ENCODE results near the gene SUCO. TPM values are rescaled to one million over a fixed set of nuclear protein-coding genes. Genes with fewer than 3 reads are reported as not detected.
A peak's percentile ranks its signal among the peaks of the same experiment; 100 is the strongest.
"Not testable (repeated sequence)": the region's sequence is repeated elsewhere in the genome, so short reads cannot be mapped to it uniquely, and the experiment has no call there.

Gene SUCO
- total and polyA plus RNA-seq, 8 donors: 30.3 to 73.7 (median 63.5) TPM

GRCh38 chr1:172609528-172609927 is 76.6 kb downstream of the SUCO start:
- no peak for DNase-seq
- no peak overlapping the region for H3K4me3 ChIP-seq
- no peaks in the 10 kb centered on the region for H3K4me1 ChIP-seq
- no peak overlapping the region for H3K27ac ChIP-seq
- peaks cover 0 to 36% of the 10 kb centered on the region in 2 donors for H3K36me3 ChIP-seq
- peak; percentile 47 for ATAC-seq
- no peak for TF ChIP-seq CTCF (IDR thresholded peaks at IDR 0.05)
- intact Hi-C loops (cut with DNase I): no loop called here
- H3K9me3 ChIP-seq: no peaks in the 10 kb centered on the region
- H3K27me3 ChIP-seq: no peaks in the 10 kb centered on the region

GRCh38 chr1:172612478-172612877 is 79.5 kb downstream of the SUCO start:
- no peak for ATAC-seq
- no peak for DNase-seq
- TF ChIP-seq CTCF (IDR thresholded peaks at IDR 0.05): no peak
- intact Hi-C loops (cut with DNase I): no loop called here
- Histone ChIP-seq H3K9me3 (no peaks in the 10 kb centered on the region), H3K4me1 (peaks cover 0 to 3% of the 10 kb centered on the region in 2 donors), H3K36me3 (peaks cover 0 to 35% of the 10 kb centered on the region in 2 donors), H3K27ac (no peak overlapping the region), H3K4me3 (no peak overlapping the region), H3K27me3 (no peaks in the 10 kb centered on the region)

- TF ChIP-seq CTCF (IDR thresholded peaks at IDR 0.05): no peak
- no peaks in the 10 kb centered on the region for H3K9me3 ChIP-seq
Observed at GRCh38 chr1:172613294-172613693, 80.3 kb downstream of the SUCO start.

GRCh38 chr1:172616195-172616594 is 83.2 kb downstream of the SUCO start:
- ATAC-seq: no peak
- peaks cover 0 to 6% of the 10 kb centered on the region in 2 donors for H3K36me3 ChIP-seq
- no peak for DNase-seq
- peaks cover 0 to 3% of the 10 kb centered on the region in 2 donors for H3K4me1 ChIP-seq
- H3K4me3 ChIP-seq: no peak overlapping the region
- no peak for TF ChIP-seq CTCF (IDR thresholded peaks at IDR 0.05)
- intact Hi-C loops (cut with DNase I): no loop called here
- no peak overlapping the region for H3K27ac ChIP-seq
- peaks cover 0 to 22% of the 10 kb centered on the region in 2 donors for H3K9me3 ChIP-seq
- H3K27me3 ChIP-seq: no peaks in the 10 kb centered on the region

More at GRCh38 chr1:172613294-172613693, 80.3 kb downstream of the SUCO start:
- H3K4me1 ChIP-seq: peaks cover 0 to 3% of the 10 kb centered on the region in 2 donors
- H3K36me3 ChIP-seq: peaks cover 0 to 34% of the 10 kb centered on the region in 2 donors
- DNase-seq (no peak), ATAC-seq (no peak)
- no peaks in the 10 kb centered on the region for H3K27me3 ChIP-seq
- no peak overlapping the region for H3K27ac ChIP-seq
- no peak overlapping the region for H3K4me3 ChIP-seq
- intact Hi-C loops (cut with DNase I): no loop called here

GRCh38 chr1:172616636-172617035 is 83.7 kb downstream of the SUCO start:
- Histone ChIP-seq H3K4me3 (no peak overlapping the region), H3K27me3 (no peaks in the 10 kb centered on the region), H3K4me1 (peaks cover 0 to 3% of the 10 kb centered on the region in 2 donors), H3K36me3 (peaks cover 0 to 2% of the 10 kb centered on the region in 2 donors), H3K27ac (no peak overlapping the region), H3K9me3 (peaks cover 0 to 25% of the 10 kb centered on the region in 2 donors)
- no peak for TF ChIP-seq CTCF (IDR thresholded peaks at IDR 0.05)
- intact Hi-C loops (cut with DNase I): no loop called here
- no peak for ATAC-seq
- DNase-seq: no peak

GRCh38 chr1:172620603-172621002 is 87.7 kb downstream of the SUCO start:
- ATAC-seq; intact Hi-C loops (cut with DNase I); H3K27ac ChIP-seq: not testable (repeated sequence)

More at GRCh38 chr1:172620603-172621002, 87.7 kb downstream of the SUCO start:
- not testable (repeated sequence) for H3K4me3 ChIP-seq, H3K27me3 ChIP-seq, H3K4me1 ChIP-seq, DNase-seq, H3K36me3 ChIP-seq
- peaks cover 0 to 25% of the 10 kb centered on the region in 2 donors for H3K9me3 ChIP-seq

Data from left lung (tissue), 10 donors.